ENCODE results near the gene PTPRR.

Gene PTPRR

DNA sequence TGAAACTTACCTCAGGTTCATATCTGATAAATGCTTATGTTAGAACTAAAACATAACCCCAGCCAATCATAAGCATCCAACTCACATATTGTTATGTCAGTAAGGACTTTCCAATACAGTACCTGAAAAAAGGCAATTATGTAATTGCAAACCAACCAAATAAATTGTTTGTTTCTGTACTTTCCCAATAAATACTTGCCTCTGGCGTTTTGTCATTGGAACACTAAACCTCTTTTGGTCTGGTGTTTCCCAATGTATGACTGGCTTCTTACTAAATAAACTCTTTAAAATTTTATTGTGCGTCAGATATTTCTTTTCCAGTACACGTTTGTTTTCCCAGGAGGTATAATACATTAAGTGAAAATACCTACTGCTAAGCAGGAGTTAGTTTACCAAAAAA, 276.6 kb downstream of the PTPRR start:
- DNase-seq (ENCODE audit: low read depth): no peak

DNA sequence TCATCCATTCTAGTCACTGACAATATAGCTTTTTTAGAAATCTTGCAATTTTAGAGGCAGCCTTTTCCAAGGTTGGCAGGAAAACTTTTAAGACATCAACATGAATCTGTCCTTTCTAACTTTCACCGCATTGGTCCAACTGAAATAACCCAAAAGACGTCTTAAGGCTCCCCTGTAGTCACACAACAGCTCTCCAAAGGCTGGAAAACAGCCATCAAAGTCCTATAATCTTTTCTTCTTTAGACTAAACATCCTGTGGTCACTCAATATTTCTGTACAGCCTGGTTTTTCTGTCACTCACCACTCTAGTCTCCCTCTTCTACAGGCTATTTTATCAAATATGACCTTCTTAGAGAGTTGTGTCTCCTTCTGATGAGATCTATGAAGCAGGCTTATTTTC, 278.8 kb downstream of the PTPRR start:
- DNase-seq (ENCODE audit: low read depth): no peak

DNA sequence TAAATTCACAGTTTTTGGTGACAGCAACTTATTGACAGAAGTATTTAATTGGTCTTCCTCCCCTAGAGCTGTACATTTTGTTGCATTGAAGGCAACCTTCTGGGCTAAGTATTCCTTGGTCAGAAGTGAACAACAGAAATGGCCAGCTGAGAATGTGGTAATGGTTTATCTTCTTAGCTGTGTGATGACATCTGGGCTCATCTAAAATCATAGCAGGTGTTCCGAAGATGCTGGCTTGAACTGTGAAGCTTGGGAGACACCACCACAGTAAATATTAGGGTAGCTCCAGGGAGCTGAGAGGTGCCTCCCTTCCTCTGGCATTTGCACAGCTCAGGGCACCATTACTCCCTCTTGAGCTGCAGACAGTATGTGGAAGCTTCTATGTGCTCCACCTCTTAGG, 279.6 kb downstream of the PTPRR start:
- DNase-seq (ENCODE audit: low read depth): no peak

DNA sequence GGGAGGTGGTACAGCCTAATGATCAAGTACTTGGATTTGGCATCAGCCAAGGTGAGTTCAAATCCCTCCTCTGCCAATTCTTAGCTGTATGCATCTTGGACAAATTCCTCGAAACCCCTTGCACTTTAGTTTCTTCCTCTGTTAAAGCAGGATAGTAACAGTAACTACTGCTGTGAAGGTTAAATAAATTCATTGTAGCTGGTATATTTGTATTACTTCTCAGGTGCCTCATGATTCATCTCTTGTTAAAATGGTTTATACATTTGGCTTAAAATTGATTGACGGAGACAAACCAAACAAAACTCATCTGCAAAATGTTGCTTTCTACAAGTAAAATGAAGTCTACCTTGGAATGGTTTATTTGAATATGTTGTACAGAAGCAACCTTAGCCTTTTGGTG, 281.0 kb downstream of the PTPRR start:
- no peak for DNase-seq (ENCODE audit: low read depth)

DNA sequence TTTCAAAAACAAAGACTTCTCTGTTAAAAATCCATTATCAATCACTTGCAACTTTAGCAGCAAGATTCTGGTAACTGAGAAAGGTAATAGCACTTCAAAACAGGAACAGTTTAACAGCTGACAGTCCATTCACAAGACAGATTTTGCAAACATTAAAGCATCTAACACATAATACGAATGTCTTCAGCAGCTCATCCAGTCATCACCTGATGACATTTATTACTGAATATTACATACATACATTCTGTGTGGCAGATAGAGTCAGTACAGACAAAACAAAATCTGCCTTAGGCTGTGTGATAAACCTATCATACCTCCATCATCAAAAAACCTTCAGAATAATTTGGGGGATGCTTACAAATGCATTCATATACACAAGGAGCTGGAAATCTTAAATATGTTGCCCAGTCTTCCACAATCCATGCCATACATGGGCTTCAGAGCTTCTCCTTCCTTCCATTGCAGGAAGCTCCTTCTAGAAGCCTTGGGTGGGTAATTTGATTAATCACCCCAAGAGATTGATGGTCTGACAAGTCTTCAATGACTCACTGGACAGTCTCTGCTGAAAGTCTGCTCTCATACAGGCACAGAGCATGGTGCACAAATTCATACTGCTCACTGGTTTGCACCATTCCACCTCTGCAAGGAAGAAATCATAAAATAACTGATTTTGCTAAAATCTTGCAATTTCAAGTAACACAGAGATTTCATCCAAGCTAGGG, 281.7 kb downstream of the PTPRR start:
- no peak for DNase-seq (ENCODE audit: low read depth)

DNA sequence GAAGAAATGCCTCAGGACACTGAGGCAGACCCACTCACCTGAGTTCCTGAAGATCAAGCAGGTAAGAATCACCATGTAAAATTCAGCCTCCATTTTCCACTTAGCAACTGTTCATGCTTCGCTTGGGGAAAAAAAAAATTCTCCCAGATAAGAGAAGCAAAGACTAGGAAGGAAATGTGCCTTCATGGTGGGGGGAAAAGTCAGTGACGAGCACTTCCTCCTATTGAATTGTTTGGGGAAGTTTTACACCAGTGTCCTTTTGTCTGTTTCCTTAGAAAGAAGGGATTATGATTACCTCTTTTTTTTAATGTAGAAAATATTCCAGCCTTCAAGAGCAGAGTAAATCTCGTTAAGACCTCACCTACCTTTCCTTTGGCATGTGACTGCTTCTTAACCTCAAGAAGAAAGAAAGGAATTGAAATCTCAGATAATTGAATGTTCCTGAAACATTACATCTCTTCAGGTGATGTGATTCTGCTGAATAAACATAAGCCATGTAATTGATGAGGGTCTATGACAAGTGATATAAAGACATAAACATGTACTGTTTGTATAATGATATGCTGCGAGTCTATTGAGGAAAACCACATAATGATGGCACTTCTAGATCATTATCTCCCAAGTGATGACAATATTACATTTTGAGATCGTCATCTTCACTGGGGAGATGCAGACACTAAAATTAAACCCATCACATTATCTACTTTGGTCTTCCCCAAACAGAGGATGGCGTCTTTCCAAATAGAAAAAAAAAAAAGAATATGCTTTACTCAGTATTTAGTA, 283.0 kb downstream of the PTPRR start, which contains the start of gene PTPRB:
Gene PTPRB (minus strand): TSS at position 127 of the 783 bp plus-strand sequence. CDS start 34 bp downstream, at position 93.
- DNase-seq (ENCODE audit: low read depth): no peak

DNA sequence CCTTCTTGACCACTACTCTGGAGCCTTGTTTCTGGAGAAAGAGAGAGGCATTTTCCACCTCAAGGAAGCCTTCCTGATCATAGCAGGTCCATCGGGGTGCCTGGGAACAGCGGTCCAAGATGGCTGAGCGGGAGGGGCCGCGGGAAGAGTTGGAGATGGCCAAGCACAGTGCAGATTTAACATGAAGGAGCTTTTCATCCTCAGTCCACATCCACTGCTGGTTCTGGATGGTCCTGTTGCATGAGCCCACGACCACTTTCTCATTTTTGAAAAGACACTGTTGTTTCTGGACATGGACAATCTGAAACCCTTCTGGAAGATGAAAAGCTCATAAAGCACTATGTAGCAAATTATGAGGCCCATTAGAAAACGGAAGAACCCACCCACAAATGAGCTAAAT, 284.8 kb downstream of the PTPRR start:
- no peak for DNase-seq (ENCODE audit: low read depth)

DNA sequence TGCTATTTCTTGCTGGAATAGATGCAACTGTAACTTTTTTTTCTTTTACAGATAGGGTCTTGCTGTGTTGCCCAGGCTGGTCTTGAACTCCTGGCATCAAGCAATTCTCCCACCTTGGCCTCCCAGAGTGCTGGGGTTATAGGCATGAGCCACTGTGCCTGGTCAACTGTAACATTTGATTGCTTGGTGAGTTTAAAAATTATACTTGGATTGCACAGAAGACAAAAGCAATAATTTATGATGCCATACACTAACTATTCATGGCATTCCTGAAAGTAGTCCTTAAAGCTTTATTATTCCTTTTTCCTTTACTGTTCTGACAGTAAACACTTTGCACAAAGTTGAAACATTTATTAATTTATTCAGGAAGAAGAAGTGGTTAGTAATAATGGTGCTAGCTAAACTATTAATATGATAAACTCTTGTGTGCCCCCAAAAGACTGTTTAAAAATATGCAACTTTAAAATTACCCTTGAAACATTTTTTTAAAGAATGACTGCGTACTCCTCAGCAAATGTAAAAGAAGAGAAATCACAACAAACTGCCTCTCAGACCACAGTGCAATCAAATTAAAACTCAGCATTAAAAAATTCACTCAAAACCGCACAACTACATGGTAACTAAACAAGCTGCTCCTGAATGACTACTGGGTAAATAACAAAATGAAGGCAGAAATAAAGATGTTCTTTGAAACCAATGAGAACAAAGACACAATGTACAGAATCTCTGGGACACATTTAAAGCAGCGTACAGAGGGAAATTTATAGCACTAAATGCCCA, 291.6 kb downstream of the PTPRR start:
- no peak for DNase-seq (ENCODE audit: low read depth)

DNA sequence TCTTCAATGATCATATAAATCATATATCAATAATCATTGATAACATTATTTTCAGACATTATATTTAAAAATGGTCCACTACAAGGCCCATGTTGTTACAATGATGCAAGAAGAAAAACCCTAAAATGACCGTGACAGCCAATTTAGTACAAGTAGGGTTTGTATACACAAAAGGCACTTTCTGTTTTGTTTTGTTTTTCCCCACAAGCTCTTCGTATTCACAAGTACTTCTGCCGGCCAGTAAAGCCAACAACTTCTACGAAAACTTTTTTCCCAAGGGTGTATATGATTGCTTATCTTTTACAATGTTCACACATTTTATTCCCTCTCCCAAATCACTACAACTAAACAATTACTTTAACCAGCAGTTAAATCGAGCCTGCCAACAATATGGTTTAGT, 292.9 kb downstream of the PTPRR start:
- no peak for DNase-seq (ENCODE audit: low read depth)

DNA sequence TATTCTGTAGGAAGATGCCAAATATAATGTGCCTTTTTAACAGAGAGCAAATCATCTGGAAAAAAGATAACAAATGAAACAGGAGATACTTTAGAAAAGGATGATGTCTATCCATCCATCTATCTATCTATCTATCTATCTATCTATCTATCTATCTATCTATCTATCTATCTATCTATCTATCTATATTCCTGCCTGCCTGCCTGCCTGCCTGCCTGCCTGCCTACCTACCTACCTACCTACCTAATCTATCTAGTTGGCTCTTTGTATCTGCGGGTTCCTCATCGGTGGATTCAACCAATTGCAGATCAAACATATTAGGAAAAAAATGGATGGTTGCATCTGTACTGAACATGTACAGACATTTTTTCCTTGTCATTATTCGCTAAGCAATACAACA, 294.4 kb downstream of the PTPRR start:
- DNase-seq (ENCODE audit: low read depth): no peak

DNA sequence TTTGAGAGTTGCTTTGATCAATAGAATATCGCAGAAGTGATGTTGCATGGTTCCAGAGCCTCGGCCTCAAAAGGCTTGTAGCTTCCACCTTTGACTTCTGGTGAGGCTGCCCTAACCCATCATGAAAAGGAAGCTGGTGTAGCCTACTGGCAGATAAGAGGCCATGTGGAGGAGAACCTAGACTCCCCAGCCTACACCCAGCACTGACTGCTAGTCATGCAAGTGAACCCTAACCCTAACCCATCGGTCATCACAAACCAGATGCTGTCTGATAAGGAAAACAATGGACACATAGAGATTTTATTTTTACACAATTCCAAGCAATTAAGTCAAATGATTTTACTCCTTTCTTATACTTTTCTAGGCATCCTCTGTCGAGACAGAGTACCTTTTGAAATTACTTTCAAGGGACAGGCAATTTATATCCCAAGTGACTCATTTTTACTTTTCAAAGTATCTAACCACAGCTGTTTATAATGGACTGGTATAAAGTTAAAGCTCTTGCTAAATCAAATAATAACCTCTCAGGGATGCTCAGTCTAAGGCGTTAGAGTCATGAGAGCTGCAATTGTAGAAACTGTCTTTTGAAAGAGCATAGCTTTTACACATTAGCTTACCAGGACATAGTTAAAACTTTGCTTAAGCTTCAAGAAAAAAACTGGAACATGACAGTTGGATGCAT, 300.9 kb downstream of the PTPRR start:
- DNase-seq (ENCODE audit: low read depth): no peak

DNA sequence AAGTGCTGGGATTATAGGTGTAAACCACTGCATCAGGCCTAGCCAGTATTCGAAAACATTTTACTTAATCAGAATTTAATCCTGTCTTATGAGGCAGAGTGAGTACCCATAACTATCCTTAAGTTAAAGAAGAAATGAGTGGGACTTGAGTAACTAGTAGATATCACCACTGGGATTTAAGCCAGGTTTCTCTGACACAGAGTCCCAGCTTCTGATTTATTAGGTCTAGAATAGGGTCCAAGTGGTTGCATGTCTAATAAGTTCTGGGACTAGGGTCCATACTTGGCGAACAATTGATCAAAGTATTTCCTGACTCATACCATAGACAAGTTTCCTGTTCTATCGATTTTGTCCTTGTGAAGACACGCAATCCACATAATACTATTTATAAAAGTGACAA, 302.2 kb downstream of the PTPRR start:
- no peak for DNase-seq (ENCODE audit: low read depth)

DNA sequence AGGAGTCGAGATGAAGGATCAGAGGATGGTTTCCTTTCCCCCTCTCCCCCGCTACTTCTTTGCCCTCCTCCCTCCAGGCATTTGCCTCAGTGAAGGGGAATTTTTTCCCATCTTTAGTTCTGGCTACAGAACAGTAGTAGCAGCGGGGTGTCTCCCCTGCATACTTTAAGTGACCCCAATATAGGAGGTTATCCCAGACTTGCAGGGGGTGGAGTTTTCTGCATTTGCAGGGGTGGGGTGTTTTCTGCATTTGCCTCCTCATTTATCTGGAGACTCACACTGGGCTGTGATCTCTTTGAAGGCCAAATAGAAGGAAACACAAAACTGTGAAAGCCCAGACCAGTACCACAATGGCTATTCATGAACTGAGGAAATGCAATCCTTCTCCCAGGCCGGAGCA, 303.1 kb downstream of the PTPRR start:
- DNase-seq (ENCODE audit: low read depth): no peak

DNA sequence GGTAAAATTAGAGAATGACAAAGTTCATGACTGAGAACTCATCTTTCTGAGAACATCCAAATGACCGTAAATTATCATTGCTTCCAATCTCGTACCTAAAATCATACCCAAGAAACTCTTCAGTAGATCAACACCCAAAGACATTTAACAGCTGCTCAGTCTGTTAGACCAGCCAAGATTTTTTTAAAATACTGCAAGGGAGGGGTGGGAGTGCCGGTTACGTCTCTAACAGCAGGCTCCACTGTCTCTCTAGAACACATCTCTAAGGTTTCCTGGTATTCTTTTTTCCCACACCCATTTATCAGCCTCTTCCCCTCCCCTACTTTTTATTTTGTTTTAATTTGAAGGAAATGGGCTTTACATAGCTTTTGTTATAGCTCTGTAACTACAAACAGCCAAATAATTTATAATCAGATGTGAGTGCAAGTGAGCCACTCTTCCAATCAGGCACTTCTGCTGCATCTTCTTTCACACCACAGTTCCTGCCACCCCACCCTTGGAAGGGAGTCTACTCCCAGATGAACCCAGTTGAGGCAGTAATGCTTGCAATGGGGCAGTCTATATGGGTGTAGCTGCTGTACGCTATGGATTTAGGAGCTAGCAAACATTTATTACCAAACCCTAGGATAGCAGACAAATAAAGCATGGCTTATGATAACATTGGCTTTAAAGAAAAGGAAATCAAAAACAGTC, 305.2 kb downstream of the PTPRR start:
- no peak for DNase-seq (ENCODE audit: low read depth)

DNA sequence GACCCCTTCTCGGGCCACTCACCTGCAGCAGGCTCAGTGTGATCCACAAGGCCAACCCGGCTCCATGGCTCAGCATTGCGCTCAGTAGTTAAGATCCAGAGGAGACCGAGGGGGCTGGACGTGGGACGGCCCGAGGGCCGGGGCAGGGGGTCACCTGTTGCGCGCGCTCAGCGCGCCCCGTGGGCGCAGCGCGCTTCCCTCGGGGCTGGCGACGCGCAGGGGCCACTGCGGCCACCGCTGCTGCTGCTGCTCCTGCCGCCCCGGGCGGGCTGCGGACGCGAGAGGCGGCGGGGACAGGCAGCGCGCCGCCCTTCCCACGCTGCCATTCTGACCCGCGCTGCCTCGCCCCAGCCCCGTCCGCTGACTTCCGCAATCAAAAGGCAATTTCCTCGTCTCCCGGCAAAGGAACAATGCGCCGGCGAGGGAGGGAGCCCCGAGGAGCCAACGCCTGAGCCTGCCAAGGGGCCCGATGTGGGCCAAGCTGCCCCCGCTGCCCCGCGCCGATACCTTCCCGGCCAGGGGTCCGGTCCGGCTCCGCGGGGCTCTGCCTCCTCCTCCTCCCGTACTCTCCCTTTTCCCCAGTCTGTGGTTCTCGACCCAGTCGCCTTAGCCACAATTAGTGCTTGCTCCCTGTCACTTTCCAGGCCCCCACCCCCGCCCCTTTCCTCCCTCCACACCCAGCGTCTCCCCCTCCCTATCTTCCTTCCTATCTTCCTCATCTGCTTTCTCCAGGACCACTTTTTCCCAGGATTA, 310.6 kb downstream of the PTPRR start:
- no peak for DNase-seq (ENCODE audit: low read depth)

DNA sequence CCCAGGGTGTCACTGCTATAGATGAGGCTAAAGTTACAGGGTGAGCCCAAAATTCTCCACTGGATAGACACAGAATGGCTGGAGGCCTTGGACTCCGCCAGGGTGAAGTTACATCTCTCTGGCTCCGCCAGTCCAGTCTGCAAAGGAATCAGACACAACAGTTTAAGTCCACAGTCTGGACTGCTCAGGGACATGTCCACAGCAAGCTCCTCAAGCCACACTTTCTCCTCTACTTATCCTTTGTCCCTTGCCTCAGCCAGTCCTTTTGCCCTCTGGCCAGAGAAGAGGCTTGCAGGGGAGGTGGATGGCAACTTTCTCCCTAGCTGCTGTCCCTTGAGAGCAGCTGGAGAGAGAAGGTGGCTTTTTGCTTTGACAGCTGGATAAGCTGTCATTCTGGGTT, 311.3 kb downstream of the PTPRR start:
- no peak for DNase-seq (ENCODE audit: low read depth)

DNA sequence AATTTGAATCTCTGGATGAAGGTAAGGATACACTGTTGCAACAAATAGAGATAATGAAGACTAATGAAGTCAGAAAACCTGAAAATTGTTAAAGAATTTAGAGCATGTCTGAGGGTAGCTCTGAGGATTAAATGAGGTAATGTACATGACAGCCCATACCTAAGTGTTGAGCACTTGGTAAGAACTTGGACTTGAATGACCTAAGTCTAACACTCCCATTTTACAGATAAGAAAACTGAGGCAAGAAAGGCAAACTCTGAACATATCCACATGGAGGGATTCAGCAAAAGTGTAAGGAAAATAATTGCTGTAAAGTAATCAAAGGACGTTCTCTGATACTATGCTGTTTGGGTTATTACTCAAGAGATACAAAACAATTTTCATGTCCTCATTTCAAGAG, 312.4 kb downstream of the PTPRR start:
- no peak for DNase-seq (ENCODE audit: low read depth)

DNA sequence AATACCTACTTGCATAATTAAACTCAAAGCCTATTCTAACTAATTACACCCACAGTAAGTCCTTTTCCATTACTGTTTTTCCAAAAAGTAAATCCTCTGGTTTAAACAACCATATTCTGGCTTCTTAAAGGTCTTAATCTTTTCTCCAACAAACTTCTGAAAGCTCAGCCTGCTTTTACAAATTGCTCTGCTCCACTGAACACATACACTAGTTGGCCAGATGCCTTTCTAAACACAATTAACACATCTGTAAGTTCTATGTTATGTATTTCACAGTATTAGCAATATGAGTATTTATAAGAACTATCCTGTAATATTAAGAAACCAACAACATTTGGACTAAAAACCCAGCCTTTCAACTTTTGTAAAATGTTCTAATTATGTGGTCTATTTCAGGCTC, 313.4 kb downstream of the PTPRR start:
- no peak for DNase-seq (ENCODE audit: low read depth)

DNA sequence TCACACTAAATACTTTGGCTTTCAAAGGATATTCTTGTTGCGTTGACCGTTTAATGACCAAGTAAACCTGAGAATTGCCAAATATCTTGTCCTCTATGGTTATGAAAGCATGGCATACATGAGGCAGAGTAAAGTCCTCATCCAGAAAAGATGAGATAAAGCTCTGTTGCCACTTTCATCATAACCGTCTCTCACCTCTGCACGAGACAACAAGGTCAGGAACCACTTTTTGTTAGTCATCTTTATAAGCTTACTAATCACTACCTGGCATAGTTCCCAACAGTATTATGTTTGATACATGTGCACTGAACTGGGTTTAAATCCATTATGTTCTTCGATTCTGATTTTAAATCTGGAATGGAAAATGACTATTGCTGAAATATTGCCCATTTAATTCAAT, 314.6 kb downstream of the PTPRR start:
- DNase-seq (ENCODE audit: low read depth): no peak

DNA sequence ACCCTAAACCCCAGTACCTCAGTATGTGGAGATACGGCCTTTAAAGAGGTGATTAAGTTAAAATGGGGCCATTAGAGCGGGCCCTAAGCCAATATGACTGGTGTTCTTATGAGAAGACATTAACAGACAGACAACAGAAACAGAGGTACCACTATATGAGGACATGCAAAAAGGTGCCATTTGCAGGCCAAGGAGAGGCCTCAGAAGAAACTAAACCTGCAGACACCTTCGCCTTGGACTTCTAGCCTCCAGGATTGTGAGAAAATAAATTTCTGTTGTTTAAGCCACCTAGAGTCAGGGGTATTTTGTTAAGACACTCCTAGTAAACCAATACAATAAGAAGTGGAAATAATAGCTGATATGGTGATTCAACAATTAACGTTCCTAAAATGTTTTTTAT, 315.9 kb downstream of the PTPRR start:
- no peak for DNase-seq (ENCODE audit: low read depth)

DNA sequence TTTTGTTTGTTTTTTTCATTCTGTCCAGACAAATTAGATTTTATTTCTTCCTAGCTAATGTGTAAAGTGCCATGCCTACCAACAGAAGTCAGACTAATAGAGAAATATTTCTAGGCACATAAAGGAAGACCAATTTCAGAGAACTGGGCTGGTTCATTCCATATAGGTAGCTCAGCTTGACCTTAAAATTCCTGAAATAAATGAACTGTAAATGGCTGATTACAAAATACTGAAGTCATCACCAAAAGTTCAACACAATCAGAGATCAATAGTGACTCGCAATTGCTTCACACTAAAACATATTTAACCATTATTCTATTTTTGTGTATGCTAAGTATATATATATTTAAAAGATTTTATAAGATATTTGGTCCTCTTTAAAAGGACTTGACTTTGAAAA, 317.5 kb downstream of the PTPRR start:
- DNase-seq (ENCODE audit: low read depth): no peak

Data from fibroblast of the conjunctiva (primary cell).